LNCaP clone FGC (cell line): ENCODE data around the gene SUPT5H.

Experiments used
- DNase-seq: peaks from one replicate; pipeline ENCODE4 v3.0.0-alpha.2; 2011; ENCODE audit warnings: low read depth
- H3K4me3 ChIP-seq: 2 replicates; pipeline ENCODE4 v1.5.1; 2011; ENCODE audit warnings: mild to moderate bottlenecking, low read depth, low read length, control low read depth
- TF ChIP-seq, protein P1 (sequence below): IDR thresholded peaks from 2 replicates; pipeline ENCODE4 v1.5.1; 2012; ENCODE audit warnings: mild to moderate bottlenecking; ENCODE audit not compliant: control insufficient read depth, insufficient read depth; ENCODE audit errors: extremely low read depth

The SUPT5H gene

DNA sequence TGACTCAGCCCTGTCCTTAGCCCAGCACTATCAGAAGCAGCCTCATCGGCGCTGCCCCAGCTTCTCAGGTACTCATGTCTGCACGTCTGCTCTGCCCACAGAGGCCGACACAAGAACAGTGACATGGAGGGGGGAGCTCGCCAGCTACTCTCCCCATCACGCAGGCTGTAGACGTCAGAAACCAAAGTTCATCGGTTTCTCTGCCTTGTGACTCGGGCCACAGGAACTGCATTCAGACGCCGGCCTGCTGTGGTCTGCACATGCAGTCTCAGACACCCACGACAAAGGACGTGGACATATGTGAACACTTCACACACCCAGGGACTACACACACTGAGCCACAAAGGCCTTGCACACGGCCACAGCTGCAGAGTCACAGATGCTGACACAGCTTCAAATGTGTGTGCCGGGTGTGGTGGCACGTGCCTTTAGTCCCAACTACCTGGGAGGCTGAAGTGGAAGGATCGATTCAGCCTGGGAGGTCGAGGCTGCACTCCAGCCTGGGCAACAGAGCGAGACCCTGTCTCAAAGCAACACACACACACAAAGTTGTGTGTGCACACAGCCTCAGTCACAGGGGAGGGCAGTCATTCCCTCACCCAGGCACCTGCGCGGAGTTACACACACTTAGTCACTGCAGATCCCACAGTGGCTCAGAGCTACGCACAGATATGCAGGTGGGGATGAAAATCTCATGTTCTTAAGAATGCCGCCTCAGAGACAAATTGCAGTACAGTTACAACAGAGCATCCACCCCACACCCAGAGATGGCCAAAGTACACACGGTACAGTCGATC is 43.6 kb upstream of the SUPT5H start:
- H3K4me3 ChIP-seq: peak overlapping the region; percentile 54
- DNase-seq: no peak

GRCh38 chr19:39402346-39403300 is 42.8 kb upstream of the SUPT5H start:
- peak; percentile 63 for DNase-seq
- peak overlapping the region; percentile 54 for H3K4me3 ChIP-seq
- TF ChIP-seq, protein P1, sequence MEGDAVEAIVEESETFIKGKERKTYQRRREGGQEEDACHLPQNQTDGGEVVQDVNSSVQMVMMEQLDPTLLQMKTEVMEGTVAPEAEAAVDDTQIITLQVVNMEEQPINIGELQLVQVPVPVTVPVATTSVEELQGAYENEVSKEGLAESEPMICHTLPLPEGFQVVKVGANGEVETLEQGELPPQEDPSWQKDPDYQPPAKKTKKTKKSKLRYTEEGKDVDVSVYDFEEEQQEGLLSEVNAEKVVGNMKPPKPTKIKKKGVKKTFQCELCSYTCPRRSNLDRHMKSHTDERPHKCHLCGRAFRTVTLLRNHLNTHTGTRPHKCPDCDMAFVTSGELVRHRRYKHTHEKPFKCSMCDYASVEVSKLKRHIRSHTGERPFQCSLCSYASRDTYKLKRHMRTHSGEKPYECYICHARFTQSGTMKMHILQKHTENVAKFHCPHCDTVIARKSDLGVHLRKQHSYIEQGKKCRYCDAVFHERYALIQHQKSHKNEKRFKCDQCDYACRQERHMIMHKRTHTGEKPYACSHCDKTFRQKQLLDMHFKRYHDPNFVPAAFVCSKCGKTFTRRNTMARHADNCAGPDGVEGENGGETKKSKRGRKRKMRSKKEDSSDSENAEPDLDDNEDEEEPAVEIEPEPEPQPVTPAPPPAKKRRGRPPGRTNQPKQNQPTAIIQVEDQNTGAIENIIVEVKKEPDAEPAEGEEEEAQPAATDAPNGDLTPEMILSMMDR: no peak

More for the DNA sequence above, 43.6 kb upstream of the SUPT5H start:
- TF ChIP-seq, protein P1: no peak

- H3K4me3 ChIP-seq: peak overlapping the region; percentile 54
- TF ChIP-seq, protein P1: no peak
- DNase-seq: no peak
Measured at GRCh38 chr19:39403331-39404312, 41.8 kb upstream of the SUPT5H start.

GRCh38 chr19:39405261-39405957 is 40.0 kb upstream of the SUPT5H start:
- no peak for DNase-seq
- no peak overlapping the region for H3K4me3 ChIP-seq
- TF ChIP-seq, protein P1: no peak

- TF ChIP-seq, protein P1: no peak
- DNase-seq: no peak
- peak overlapping the region; percentile 98 for H3K4me3 ChIP-seq
Measured at GRCh38 chr19:39405958-39406655, 39.3 kb upstream of the SUPT5H start.
